ENCODE results near the gene FBRS.
A peak's percentile ranks its signal among the peaks of the same experiment; 100 is the strongest.

The FBRS gene

DNA sequence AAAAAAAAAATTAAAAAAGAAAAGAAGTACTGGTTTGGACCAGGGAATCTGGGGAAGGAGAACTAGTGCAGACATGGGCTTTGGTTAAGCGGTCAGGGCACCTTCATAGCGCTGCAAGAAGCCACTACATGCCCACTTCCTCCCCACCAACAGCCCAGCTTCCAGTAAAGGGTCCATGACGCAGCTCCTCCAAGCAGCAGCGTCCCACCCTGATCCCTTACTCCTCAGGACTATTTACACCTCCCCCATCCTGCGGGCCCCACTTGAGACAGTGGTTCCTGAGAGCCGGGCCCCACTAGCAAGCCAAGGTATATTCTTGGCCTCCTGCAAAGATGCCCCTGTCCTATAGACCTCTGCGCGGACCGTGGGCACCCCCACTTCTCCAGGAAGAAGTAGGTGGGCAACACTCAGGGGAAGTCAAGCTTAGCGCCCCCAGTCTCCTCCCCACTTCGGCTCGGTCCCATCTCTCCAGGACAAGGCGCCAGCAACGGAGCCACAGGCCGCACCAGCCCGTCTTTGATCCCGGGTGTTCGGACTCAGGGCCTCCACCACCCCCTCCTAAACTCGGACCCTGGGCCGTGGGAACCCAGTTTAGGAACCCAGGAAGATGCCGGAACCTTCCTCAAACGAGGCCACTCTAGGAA is 8.4 kb upstream of the FBRS start:
- no peak for ATAC-seq
- no peak for TF ChIP-seq SNAI2 (CRISPR knock-in tag; IDR thresholded peaks at IDR 0.05)
- no peak for TF ChIP-seq RARB (CRISPR knock-in tag; IDR thresholded peaks at IDR 0.05)
- TF ChIP-seq GLIS3 (CRISPR knock-in tag; IDR thresholded peaks at IDR 0.05), result no peak
- TF ChIP-seq PPARA (CRISPR knock-in tag; IDR thresholded peaks at IDR 0.05; ENCODE audit: borderline replicate concordance), result no peak
- no peak for TF ChIP-seq ZFP30 (CRISPR knock-in tag; IDR thresholded peaks at IDR 0.05)
- no peak for TF ChIP-seq ZNF565 (CRISPR knock-in tag; conservative IDR thresholded peaks at IDR 0.05; ENCODE audit: low read depth)
- TF ChIP-seq TCF4 (CRISPR knock-in tag; IDR thresholded peaks at IDR 0.05; ENCODE audit: borderline replicate concordance), result no peak
- no peak for TF ChIP-seq TOX (CRISPR knock-in tag; IDR thresholded peaks at IDR 0.05; ENCODE audit: borderline replicate concordance)
- TF ChIP-seq CSDC2 (CRISPR knock-in tag; IDR thresholded peaks at IDR 0.05), result no peak
- no peak for TF ChIP-seq ZC3H10 (CRISPR knock-in tag; IDR thresholded peaks at IDR 0.05)
- no peak for TF ChIP-seq OSR1 (CRISPR knock-in tag; IDR thresholded peaks at IDR 0.05)
- TF ChIP-seq, protein P1, sequence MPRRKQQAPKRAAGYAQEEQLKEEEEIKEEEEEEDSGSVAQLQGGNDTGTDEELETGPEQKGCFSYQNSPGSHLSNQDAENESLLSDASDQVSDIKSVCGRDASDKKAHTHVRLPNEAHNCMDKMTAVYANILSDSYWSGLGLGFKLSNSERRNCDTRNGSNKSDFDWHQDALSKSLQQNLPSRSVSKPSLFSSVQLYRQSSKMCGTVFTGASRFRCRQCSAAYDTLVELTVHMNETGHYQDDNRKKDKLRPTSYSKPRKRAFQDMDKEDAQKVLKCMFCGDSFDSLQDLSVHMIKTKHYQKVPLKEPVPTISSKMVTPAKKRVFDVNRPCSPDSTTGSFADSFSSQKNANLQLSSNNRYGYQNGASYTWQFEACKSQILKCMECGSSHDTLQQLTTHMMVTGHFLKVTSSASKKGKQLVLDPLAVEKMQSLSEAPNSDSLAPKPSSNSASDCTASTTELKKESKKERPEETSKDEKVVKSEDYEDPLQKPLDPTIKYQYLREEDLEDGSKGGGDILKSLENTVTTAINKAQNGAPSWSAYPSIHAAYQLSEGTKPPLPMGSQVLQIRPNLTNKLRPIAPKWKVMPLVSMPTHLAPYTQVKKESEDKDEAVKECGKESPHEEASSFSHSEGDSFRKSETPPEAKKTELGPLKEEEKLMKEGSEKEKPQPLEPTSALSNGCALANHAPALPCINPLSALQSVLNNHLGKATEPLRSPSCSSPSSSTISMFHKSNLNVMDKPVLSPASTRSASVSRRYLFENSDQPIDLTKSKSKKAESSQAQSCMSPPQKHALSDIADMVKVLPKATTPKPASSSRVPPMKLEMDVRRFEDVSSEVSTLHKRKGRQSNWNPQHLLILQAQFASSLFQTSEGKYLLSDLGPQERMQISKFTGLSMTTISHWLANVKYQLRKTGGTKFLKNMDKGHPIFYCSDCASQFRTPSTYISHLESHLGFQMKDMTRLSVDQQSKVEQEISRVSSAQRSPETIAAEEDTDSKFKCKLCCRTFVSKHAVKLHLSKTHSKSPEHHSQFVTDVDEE (CRISPR knock-in tag; IDR thresholded peaks at IDR 0.05), result no peak
- TF ChIP-seq, protein P2, sequence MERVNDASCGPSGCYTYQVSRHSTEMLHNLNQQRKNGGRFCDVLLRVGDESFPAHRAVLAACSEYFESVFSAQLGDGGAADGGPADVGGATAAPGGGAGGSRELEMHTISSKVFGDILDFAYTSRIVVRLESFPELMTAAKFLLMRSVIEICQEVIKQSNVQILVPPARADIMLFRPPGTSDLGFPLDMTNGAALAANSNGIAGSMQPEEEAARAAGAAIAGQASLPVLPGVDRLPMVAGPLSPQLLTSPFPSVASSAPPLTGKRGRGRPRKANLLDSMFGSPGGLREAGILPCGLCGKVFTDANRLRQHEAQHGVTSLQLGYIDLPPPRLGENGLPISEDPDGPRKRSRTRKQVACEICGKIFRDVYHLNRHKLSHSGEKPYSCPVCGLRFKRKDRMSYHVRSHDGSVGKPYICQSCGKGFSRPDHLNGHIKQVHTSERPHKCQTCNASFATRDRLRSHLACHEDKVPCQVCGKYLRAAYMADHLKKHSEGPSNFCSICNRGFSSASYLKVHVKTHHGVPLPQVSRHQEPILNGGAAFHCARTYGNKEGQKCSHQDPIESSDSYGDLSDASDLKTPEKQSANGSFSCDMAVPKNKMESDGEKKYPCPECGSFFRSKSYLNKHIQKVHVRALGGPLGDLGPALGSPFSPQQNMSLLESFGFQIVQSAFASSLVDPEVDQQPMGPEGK (CRISPR knock-in tag; IDR thresholded peaks at IDR 0.05; ENCODE audit: borderline replicate concordance), result no peak
- no peak for TF ChIP-seq ISL1 (CRISPR knock-in tag; IDR thresholded peaks at IDR 0.05)
- TF ChIP-seq, protein P3, sequence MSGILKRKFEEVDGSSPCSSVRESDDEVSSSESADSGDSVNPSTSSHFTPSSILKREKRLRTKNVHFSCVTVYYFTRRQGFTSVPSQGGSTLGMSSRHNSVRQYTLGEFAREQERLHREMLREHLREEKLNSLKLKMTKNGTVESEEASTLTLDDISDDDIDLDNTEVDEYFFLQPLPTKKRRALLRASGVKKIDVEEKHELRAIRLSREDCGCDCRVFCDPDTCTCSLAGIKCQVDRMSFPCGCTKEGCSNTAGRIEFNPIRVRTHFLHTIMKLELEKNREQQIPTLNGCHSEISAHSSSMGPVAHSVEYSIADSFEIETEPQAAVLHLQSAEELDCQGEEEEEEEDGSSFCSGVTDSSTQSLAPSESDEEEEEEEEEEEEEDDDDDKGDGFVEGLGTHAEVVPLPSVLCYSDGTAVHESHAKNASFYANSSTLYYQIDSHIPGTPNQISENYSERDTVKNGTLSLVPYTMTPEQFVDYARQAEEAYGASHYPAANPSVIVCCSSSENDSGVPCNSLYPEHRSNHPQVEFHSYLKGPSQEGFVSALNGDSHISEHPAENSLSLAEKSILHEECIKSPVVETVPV (CRISPR knock-in tag; IDR thresholded peaks at IDR 0.05), result no peak
- no peak for TF ChIP-seq ZFP3 (CRISPR knock-in tag; IDR thresholded peaks at IDR 0.05)

DNA sequence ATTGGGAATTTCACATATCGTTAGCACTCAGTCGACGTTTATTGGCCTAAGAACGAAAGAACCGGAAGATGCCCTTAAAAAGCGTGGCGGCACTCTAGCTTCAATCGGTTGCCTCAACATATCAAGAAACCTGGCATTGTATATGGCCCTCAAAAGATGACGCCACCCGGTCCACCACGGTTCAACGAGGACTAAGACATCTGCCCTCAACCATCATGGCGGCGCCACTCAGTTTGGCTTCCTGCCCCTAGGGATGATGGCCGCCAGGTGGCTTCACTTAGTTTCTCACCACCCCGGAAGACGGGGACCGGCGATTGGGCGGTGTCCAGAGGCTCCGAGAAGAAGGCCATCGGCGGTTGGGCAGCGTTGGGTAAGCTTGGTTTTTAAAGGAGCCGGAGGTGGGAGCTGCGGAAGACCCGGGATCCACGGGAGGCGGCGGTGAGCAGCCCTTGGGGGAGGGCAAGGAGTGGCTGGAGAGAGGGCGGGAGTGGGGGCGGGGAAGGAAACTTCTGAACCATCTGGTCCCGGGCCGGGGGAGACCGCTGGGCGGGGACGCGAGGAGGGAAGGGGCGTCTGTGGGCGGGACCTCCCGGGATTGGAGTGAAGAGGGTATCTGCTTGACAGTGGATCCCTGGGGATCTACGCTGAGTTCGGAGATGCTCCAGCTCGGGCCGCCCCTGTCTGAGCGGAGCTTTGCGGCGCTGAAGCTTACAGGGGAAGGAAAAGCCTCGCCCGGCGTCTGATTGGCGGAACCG is 7.7 kb upstream of the FBRS start, which contains the start of gene PRR14:
Gene PRR14, plus strand, starts transcription at position 592 of the 755 bp plus-strand sequence. CDS start 686 bp downstream, outside the sequence.
- TF ChIP-seq ZFP3 (CRISPR knock-in tag; IDR thresholded peaks at IDR 0.05), result 0 out of 2 replicates have a peak, but pooled peaks have one; percentile 33
- TF ChIP-seq TCF4 (CRISPR knock-in tag; IDR thresholded peaks at IDR 0.05; ENCODE audit: borderline replicate concordance), result 0 out of 2 replicates have a peak, but pooled peaks have one; percentile 13
- TF ChIP-seq ZNF70 (CRISPR knock-in tag; IDR thresholded peaks at IDR 0.05), result no peak
- TF ChIP-seq ARNTL (CRISPR knock-in tag; IDR thresholded peaks at IDR 0.05; ENCODE audit: borderline replicate concordance, low read depth), result no peak
- TF ChIP-seq SNAI2 (CRISPR knock-in tag; IDR thresholded peaks at IDR 0.05), result peak; percentile 82
- 0 out of 2 replicates have a peak, but pooled peaks have one; percentile 12 for TF ChIP-seq ZNF565 (CRISPR knock-in tag; conservative IDR thresholded peaks at IDR 0.05; ENCODE audit: low read depth)
- peak; percentile 91 for ATAC-seq

DNA sequence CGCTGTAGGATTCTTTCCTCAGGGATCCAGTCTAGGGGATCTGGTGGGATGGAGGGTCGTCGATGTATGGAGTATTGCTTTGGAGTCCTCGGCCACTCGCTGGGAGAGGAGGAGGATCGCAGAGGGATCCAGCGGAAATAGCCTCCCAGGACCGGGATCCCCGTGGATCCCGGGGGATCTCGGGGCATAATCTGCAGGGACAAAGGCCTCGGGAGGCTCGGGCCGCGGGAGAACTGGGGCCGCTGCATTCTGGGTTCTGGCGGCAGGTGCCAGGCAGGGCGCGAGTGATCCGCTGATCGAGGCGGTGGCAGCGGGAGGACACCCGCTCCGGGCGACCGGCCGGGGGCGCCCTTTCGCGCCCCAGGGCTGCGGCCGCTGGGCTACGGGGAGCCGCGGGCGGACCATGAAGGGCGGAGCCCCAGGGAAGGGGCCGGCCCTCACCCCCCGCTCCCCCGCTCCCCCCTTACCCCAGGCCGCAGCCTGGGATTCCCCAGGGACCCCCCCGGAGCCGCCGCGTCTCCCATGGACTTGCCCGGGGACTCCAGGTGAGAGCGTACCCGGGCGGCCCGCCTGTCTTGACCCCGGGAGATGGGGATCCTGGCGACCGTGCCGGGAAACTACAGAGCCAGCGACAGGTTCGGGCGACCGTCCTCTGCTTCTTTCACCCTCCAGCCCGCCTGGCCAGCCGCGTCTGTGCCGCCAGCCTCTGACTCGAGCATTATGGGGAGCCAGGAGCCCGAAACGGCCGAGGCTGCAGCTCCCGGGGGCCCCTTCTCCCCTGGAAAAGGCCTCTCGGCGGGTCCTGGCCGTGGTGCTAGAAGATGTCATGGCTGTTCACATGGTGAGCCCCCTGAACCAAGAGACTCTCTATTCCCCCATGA is 6.9 kb upstream of the FBRS start:
- TF ChIP-seq TOX (CRISPR knock-in tag; IDR thresholded peaks at IDR 0.05; ENCODE audit: borderline replicate concordance), result no peak
- no peak for TF ChIP-seq ISL1 (CRISPR knock-in tag; IDR thresholded peaks at IDR 0.05)
- no peak for TF ChIP-seq PPARA (CRISPR knock-in tag; IDR thresholded peaks at IDR 0.05; ENCODE audit: borderline replicate concordance)
- TF ChIP-seq BACH2 (CRISPR knock-in tag; IDR thresholded peaks at IDR 0.05; ENCODE audit: borderline replicate concordance), result no peak
- TF ChIP-seq, protein P4, sequence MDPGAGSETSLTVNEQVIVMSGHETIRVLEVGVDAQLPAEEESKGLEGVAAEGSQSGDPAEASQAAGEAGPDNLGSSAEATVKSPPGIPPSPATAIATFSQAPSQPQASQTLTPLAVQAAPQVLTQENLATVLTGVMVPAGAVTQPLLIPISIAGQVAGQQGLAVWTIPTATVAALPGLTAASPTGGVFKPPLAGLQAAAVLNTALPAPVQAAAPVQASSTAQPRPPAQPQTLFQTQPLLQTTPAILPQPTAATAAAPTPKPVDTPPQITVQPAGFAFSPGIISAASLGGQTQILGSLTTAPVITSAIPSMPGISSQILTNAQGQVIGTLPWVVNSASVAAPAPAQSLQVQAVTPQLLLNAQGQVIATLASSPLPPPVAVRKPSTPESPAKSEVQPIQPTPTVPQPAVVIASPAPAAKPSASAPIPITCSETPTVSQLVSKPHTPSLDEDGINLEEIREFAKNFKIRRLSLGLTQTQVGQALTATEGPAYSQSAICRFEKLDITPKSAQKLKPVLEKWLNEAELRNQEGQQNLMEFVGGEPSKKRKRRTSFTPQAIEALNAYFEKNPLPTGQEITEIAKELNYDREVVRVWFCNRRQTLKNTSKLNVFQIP (CRISPR knock-in tag; IDR thresholded peaks at IDR 0.05; ENCODE audit: borderline replicate concordance, low read depth), result no peak
- no peak for TF ChIP-seq ARNTL (CRISPR knock-in tag; IDR thresholded peaks at IDR 0.05; ENCODE audit: borderline replicate concordance, low read depth)
- no peak for TF ChIP-seq TCF4 (CRISPR knock-in tag; IDR thresholded peaks at IDR 0.05; ENCODE audit: borderline replicate concordance)
- no peak for TF ChIP-seq SNAI2 (CRISPR knock-in tag; IDR thresholded peaks at IDR 0.05)
- no peak for TF ChIP-seq GLIS3 (CRISPR knock-in tag; IDR thresholded peaks at IDR 0.05)
- TF ChIP-seq, protein P2 (CRISPR knock-in tag; IDR thresholded peaks at IDR 0.05; ENCODE audit: borderline replicate concordance), result no peak
- TF ChIP-seq ZFP3 (CRISPR knock-in tag; IDR thresholded peaks at IDR 0.05), result no peak
- no peak for TF ChIP-seq ZNF565 (CRISPR knock-in tag; conservative IDR thresholded peaks at IDR 0.05; ENCODE audit: low read depth)
- peak; percentile 87 for ATAC-seq

All from SK-N-SH treated with all-trans-retinoic acid at 6 μM for 48 hours (cell line).